ENCODE data around the gene LGALS7.
"Not testable (repeated sequence)": the region's sequence is repeated elsewhere in the genome, so short reads cannot be mapped to it uniquely, and the experiment has no call there.

Gene LGALS7

DNA sequence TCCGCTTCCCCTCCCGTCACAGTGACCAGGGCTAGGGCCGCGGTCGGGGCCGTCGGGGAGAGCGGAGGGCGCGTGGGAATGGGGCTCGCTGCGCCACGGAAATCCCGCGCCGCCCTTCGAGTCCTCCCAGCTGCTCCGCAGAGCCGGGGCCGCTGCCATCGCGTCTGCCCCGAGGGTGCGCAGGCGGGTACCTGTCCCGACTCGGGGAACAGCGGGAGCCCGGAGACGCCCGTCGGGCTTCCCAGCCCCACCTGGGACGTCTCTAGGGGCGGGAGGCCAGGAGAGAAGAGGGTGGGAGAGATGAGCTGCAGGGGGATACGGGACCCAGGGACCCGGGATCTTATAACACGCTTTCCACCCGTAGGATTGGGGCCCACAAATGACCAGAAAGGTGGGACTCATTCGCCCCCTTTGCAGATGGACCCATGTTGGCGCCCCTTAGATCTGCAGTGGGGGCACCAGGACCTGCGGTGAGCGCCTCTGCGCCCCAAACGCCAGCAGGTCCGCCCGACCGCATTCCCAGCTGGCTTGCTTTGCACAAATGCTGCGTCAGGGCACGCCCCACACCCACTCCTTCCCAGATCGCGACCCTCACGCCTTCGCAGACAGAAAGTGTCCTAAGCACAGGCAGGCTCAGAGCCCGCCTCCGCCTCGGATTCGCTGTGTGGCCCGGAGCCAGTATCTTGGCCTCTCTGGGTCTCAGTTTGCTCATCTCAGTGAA is 2.9 kb downstream of the LGALS7 start:
- DNase-seq = not testable (repeated sequence)

- DNase-seq = peak in 10 of 14 donors; percentile 15 to 64 (median 36)
Measured at GRCh38 chr19:38769635-38770211, 3.6 kb downstream of the LGALS7 start.

- no peak for DNase-seq
Measured at GRCh38 chr19:38766276-38767047, 6.9 kb downstream of the LGALS7 start.

DNA sequence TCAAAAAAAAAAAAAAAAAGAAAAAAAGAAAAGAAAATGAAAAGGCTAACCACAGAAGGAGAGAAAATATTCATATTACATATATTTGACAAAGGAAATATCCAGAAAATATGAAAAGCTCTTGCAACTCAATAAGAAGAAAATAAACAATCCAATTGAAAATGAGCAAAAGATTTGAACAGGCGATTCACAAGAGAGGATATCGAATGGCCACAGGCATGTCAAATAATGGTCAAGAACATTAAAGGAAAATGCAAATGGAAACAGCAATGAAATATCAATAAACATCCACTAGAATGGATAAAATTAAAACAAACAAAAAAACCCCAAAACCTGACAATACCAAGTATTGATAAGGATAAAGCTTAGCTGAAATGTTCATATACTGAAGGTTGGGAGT is 8.1 kb downstream of the LGALS7 start:
- DNase-seq = no peak

GRCh38 chr19:38763795-38764220 is 9.5 kb downstream of the LGALS7 start:
- no peak for DNase-seq

DNA sequence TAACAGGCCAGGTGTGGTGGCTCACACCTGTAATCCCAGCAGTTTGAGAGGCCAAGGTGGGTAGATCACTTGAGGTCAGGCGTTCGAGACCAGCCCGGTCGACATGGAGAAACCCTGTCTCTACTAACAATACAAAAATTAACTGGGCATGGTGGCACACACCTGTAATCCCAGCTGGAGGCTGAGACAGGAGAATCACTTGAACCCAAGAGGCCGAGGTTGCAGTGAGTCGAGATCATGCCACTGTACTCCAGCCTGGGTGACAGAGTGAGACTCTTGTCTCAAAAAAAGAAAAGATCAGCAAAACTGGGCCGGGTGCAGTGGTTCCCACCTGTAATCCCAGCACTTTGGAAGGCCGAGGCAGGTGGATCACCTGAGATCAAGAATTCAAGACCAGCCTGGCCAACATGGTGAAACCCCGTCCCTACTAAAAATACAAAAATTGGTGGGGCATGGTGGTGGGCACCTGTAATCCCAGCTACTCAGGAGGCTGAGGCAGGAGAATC is 11.4 kb downstream of the LGALS7 start:
- DNase-seq = not testable (repeated sequence)

DNA sequence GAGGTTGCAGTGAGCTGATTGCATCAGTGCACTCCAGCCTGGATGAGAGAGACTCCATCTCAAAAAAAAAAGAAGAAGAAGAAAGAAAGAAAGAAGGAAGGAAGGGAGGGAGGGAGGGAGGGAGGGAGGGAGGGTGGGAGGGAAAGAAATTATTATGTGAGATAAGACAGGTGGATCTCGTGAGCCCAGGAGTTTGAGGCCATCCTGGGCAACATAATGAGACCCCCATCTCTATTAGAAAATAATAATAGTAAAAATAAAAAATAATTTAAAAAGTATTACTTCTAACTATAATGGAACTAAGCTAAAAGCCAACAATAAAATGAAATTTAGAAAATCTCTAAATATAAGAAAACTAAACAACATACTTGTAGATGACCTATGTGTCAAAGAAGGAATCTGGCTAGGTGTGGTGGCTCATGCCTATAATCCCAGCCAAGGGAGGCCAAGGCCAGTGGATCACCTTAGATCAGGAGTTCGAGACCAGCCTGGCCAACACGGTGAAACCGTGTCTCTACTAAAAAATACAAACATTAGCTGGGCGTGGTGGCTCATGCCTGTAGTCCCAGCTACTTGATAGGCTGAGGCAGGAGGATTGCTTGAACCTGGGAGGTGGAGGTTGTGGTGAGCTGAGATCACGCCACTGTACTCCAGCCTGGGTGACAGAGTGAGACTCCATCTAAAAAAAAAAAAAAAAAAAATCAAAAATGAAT is 12.4 kb downstream of the LGALS7 start:
- DNase-seq = not testable (repeated sequence)

- peak in 1 of 14 donors; percentile 3 for DNase-seq
Measured at GRCh38 chr19:38759590-38760003, 13.7 kb downstream of the LGALS7 start.

DNA sequence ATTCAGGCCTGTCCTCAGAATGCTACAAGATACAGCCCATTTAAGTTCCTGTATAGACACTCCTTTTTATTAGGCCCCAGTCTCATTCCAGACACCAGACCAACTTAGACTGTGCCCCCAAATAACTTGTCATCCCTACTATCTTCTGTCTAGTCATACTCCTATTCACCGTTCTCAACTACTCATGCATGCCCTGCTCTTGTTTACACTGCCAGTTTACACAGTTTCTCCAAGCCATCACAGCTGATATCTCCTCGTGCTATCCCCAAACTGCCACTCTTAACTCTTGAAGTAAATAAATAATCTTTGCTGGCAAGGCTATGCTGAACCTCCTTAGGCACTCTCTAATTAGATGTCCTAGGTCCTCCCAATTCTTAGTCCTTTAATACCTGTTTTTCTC is 19.1 kb downstream of the LGALS7 start:
- DNase-seq = not testable (repeated sequence)

DNA sequence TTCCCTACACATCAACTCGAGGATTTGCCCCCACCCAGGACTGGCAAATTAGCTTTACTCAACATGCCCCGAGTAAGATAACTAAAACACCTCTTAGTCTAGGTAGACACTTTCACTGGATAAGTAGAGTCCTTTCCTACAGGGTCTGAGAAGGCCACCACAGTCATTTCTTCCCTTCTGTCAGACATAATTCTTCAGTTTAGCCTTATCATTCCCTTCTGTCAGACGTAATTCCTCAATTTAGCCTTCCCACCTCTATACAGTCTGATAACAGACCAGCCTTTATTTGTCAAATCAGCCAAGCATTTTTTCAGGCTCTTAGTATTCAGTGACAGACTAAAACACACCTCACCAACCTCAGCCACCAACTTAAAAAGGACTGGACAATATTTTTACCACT is 19.5 kb downstream of the LGALS7 start:
- DNase-seq = not testable (repeated sequence)

DNA sequence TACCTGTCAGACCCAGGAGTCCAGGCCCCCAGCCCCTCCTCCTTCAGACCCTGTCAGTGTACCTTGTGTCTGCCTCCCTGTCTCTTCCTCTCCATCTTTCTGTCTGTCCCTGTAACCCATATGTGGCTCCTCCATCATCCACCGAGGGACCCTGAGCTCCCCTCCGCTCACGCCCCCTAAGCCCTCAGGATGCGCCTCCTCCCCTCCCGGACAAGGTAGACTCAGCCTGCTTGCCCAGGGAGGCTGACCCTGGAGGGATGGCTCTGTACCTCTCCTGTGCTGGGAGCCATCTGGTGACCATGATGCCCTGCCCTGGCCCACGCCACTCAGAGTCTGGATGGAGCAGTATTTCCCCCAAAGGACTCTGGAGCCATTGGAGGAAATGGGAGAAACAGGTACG is 28.0 kb downstream of the LGALS7 start:
- no peak for DNase-seq

DNA sequence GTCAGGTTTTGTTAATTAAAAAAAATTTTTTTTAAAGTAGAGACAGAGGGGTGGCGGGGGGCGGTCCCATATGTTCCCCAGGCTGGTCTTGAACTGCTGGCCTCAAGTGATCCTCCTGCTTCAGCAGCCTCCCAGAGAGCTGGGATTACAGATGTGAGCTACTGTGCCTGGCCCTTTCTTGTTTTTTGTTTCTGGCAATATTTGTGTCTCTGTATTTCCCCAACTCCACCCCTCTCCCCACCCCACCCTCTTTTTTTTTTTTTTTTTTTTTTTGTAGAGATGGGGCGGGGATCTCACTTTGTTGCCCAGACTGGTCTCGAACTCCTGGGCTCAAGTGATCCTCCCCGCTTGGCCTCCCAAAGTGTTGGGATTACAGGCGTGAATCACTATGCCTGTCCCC is 28.4 kb downstream of the LGALS7 start:
- DNase-seq = no peak

DNA sequence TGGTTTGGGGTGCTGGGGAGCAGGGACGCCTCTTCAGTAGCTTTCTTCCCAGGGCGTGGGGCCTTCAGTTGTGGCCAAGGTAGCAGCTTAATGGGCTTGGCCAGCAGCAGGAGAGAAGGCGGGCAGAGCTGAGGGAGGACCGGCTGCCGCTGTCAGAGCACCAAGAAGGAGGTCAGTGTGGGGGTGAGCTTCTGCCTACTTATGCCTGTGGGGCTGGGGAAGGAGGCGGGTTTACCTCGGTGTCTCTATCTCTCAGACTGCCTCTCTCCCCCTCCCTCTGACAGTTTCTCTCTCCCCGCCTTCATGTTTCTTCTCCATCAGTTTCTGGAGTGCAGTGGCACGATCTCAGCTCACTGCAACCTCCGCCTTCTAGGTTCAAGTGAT is 29.0 kb downstream of the LGALS7 start, which contains the start of gene CAPN12:
TSS of gene CAPN12 (minus strand) at position 177 of the 384 bp plus-strand sequence. CDS start 309 bp downstream, outside the sequence.
- no peak for DNase-seq

DNA sequence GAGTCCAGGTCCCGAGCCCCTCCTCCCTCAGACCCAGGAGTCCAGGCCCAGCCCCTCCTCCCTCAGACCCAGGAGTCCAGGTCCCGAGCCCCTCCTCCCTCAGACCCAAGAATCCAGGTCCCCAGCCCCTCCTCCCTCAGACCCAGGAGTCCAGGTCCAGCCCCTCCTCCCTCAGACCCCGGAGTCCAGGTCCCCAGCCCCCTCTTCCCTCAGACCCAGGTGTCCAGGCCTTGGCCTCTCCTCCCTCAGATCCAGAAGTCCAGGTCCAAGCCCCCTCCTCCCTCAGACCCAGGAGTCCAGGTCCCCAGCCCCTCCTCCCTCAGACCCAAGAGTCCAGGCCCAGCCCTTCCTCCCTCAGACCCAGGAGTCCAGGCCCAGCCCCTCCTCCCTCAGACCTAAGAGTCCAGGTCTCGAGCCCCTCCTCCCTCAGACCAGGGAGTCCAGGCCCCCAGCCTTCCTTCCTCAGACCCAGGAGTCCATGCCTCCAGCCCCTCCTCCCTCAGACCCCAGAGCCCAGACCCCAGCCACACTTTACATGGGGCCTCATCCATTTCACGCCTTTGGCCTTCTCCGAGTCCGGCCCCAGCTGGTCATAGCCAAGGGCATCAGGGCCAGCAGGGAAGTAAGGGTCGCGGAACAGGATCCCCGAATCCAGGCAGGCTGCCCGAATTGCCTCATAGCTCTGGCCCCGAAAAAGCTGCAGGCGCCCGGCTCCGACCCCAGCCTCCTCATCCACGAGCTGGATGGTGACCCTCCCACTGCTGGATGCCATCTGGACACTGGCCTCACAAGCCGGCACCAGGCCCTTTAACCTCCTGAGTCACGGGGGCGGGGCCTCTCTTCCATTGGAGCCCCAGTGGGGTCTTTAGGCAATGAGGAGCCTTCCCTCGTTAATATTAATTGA is 29.7 kb downstream of the LGALS7 start:
- DNase-seq = no peak

GRCh38 chr19:38742906-38743305 is 30.4 kb downstream of the LGALS7 start:
- DNase-seq = no peak

DNA sequence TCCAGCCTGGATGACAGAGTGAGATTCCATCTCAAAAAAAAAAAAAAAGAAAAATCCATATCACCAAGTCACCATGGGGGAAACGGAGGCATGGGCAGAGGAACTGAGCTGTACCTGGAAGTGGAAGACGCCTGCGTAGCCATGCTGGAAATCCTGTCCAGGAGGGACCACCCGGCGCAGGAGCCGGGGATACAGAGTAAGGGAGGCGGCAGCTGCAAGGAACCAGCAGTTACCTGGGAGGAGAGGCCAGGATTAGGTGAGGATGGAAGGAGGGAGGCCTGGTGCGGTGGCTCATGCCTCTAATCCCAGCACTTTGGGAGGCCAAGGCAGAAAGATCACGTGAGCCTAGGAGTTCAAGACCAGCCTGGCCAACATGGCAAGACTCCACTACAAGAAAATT is 31.0 kb downstream of the LGALS7 start:
- no peak for DNase-seq

DNA sequence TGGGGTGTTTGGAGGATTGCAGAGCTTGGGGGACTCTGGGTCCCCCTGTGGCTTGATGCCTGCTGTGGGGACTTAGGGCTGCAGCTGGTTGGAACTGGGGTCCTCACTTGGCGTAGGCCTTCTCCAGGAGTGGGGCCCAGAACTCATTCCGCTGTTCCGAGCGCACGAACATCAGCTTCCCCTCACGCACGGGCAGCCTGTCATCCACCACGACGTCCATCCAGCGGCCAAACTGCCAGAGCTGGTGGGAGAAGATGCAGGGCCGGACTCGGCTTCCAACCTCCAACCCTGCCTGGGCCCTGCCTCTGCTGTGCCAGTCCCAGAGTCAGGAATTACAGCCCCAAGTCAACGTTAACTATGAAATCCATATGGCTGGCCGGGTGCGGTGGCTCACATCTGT is 31.6 kb downstream of the LGALS7 start:
- no peak for DNase-seq

GRCh38 chr19:38740932-38741331 is 32.4 kb downstream of the LGALS7 start:
- DNase-seq = no peak

DNA sequence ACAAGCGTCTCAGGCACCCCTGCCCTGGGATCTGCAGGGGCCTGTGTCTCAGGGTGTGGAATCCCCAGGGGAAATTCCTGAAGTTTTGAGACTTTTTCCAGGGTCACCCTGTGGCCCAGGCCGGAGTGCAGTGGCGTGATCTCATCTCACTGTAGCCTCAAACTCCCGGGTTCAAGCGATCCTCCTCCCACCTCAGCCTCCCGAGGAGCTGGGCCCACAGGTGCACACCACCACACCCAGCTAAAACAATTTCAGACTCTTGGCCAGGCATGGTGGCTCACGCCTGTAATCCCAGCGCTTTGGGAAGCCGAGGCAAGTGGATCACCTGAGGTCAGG is 33.1 kb downstream of the LGALS7 start:
- DNase-seq = no peak

DNA sequence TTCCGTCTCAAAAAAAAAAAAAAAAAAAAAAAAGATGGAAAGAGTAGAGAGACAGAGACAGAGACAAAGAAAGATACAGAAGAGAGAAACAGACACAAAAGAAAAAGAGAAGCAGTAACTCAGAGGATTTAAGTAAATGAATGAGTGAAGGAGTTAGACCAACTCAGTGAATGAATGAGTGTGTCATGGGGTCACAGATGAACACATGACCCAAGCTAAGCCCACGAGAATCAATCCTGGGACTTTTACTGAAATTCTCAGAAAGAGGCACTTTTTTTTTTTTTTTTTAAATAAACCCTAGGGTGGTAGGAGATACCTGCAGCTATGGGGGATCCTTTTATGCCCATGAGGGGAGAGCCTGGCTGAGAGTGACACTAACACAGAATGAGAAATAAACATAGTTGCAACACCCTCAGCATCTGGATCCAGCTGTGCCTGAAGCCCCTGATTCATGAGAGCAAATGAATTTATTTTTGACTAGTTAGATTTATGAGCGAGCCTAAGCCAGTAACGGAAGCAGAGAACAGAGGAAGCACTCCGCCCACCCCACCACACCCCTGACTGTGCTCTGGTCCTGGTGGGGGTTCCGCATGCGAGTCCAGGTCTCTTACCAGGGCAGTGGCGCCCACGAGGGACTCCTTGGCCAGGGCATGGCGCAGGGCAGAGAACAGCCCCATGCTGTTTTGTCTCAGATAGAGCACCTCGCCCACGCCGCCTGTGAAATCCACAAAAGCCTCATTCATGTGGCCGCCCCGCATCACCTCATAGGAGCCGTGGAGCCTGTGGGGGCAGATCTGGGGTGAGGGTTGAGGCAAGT is 33.7 kb downstream of the LGALS7 start:
- no peak for DNase-seq

All from C1 segment of cervical spinal cord (tissue), 14 donors.